GM12801 (cell line): ENCODE data around the gene NPIPB8.
"Not testable (repeated sequence)": the region's sequence is repeated elsewhere in the genome, so short reads cannot be mapped to it uniquely, and the experiment has no call there.

ENCODE experiments used
- TF ChIP-seq, protein P1 (sequence below): IDR thresholded peaks from one replicate; pipeline ENCODE4 v1.5.1; 2011; ENCODE audit warnings: control low read depth; ENCODE audit not compliant: insufficient read length; ENCODE audit errors: extremely low read depth

Gene NPIPB8

DNA sequence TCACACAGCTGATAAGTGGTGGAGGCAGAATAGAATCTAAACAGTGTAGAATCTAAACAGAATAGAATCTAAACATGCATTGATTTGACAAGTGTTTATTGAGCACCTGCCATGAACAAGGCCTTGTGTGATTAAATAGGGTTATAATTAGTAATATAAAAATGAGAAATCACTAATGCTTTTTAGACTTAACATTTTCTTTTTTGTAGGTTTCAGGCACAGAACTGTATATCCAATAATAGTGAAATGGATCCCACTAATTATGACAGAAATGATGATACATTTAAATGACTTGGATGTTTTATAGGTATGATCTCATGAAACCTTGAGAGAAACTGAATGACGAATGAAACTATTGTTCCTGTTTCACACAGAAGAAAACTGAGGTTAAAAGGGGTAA is at the start of gene NPIPB8:
Gene NPIPB8 (plus strand): TSS at position 301 of the 400 bp plus-strand sequence. CDS start 296 bp downstream, outside the sequence.
- TF ChIP-seq, protein P1, sequence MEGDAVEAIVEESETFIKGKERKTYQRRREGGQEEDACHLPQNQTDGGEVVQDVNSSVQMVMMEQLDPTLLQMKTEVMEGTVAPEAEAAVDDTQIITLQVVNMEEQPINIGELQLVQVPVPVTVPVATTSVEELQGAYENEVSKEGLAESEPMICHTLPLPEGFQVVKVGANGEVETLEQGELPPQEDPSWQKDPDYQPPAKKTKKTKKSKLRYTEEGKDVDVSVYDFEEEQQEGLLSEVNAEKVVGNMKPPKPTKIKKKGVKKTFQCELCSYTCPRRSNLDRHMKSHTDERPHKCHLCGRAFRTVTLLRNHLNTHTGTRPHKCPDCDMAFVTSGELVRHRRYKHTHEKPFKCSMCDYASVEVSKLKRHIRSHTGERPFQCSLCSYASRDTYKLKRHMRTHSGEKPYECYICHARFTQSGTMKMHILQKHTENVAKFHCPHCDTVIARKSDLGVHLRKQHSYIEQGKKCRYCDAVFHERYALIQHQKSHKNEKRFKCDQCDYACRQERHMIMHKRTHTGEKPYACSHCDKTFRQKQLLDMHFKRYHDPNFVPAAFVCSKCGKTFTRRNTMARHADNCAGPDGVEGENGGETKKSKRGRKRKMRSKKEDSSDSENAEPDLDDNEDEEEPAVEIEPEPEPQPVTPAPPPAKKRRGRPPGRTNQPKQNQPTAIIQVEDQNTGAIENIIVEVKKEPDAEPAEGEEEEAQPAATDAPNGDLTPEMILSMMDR = not testable (repeated sequence)

DNA sequence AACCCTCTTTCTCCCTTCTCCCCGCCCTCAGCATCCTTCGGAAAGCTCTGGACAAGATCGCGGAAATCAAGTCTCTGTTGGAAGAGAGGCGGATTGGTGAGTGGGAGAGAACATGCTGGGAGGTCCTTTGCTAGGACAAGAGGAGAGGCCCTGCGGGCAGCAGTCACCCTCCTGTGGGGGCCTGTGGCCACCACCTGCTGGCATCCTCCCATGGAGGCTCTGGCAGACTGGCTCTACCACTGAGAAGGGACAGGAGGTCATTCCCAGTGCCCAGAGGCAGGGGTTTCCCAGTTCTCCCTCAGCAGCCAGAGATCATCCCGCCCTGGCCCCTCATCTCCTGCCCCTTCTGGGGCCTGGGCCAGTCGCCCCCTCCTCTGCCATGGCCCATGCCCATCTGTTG is 48.8 kb upstream of the NPIPB8 start:
- TF ChIP-seq, protein P1 = no peak

DNA sequence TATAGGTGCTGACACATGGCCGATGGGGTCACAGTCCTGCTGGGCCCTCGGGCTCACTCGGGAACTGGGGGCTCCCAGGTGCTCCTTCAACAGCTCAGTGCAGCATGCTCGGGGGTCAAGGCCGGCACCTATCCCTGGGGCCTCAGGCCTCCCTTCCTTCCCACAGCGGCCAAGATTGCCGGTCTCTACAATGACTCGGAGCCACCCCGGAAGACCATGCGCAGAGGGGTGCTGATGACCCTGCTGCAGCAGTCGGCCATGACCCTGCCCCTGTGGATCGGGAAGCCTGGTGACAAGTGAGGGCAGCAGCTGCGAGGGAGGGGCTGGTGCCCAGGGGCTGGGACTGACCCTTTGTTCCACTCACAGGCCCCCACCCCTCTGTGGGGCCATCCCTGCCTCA is 47.9 kb upstream of the NPIPB8 start:
- TF ChIP-seq, protein P1 = no peak

DNA sequence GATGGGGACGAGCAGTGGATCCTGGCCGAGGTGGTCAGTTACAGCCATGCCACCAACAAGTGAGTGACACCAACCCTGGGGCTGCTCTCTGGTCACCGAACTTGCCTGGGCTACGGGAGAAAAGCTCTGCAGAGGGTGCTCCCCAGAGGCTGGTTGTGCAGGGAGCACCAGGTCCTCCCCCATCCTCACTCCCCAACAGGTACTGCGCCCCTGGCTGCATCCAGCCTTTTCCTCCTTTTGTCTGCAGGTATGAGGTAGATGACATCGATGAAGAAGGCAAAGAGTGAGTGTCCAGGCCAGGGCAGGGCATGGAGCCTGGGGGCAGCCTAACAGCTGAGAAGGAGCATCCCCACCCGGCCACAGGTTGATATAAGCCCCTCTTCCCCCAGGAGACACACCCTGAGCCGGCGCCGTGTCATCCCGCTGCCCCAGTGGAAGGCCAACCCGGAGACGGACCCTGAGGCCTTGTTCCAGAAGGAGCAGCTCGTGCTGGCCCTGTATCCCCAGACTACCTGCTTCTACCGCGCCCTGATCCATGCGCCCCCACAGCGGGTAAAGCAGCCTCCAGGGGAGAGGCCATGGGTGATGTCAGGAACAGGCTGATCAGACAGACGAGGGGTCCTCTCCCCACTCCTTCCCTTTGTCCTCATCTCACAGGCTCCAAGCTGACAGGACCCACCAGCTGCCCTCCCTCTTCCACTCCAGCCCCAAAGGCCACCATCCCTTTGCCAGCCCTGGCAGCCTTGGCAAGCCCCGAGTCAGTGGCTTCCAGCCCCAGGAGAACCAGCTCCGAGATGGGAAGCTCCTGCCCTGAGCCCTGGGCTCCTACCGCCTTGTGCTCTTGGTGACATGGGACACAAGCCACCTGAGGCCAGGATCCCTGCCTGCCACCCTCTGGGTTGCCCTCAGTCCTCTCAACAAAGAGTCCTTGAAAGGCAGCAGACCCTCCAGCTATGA is 47.2 kb upstream of the NPIPB8 start:
- TF ChIP-seq, protein P1 = no peak

DNA sequence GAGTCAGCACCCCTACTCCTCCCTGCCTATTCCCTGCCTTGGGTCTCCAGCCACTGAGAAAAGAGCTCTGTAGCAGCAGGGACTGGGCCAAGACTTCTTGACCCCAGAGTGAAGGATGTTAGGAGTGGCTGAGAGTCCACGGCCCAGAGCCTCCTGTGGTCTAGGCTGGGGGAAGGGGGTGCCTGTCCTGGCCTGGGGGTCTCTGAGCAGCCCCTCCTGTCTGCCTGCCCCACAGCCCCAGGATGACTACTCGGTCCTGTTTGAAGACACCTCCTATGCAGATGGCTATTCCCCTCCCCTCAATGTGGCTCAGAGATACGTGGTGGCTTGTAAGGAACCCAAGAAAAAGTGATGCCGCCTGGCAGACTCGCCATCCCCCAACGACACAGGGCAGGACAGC is 46.5 kb upstream of the NPIPB8 start:
- TF ChIP-seq, protein P1 = no peak

DNA sequence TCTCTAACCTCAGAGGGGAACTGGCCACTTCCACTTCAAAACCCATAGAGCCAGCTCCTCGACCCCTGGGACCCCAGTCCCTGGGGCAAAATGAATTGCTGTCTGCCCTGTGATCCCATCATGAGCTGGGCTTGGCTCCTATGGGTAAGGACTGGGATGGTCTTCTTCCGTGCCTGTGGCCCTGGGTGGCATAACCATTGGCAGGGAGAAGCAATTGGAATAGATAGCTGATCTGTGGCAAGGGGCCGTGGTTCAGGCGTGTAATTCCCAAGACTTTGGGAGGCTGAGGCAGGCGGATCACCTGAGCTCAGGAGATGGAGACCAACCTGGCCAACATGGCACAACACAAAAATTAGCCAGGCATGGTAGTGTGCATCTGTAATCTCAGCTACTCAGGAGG is 45.4 kb upstream of the NPIPB8 start:
- TF ChIP-seq, protein P1 = no peak

DNA sequence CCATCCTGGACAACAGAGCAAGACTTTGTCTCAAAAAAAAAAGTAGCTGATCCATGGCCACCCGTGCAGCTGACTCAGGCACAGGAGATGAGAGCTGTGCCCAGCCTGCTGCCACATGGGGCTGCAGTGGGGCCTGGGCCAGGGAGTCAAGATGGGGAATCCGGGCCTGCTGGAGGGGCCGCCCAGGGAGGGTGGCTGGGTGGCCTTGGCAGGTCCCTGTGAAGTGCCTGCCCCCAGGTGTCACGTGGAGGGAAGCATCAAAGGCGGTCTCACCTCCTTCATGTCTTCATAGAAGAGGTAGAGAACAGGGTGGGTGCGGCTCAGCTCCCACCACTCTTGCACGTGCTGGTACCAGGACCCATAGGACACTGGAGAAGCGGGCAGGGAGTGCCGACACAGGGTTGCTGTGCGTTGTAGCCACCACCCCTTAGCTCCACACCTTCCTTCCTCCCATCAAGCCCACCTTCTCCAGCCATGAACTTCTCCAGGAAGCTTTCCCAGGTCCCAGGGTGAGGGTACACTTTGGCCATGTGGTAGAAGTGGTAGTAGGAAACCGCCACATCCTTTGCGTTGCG is 44.8 kb upstream of the NPIPB8 start:
- TF ChIP-seq, protein P1 = no peak
